Measurements from ENCODE around the gene HIRIP3.

GRCh38 chr16:30009990-30010843, 14.8 kb upstream of the HIRIP3 start:
- no peak for TF ChIP-seq CTCF (optimal IDR thresholded peaks at IDR 0.05 in 1 of 3, IDR thresholded peaks at IDR 0.05 in 1 of 3, conservative IDR thresholded peaks at IDR 0.05 in 1 of 3; ENCODE audit: extremely low read depth in 1 of 3, insufficient read depth in 2 of 3, low read length in 3 of 3)
- peak; percentile 70 for TF ChIP-seq EZH2 (IDR thresholded peaks at IDR 0.05; ENCODE audit: low read length)
